T-cell (primary cell): Measurements from ENCODE around the gene GADD45A. TPM values are rescaled to one million over a fixed set of nuclear protein-coding genes. Genes with fewer than 3 reads are reported as not detected.
"Not testable (repeated sequence)": the region's sequence is repeated elsewhere in the genome, so short reads cannot be mapped to it uniquely, and the experiment has no call there.

Source experiments
- ATAC-seq, 4 experiments: fragments of 200-7000 bp in 3 of 4; fragments of 150-1000 bp in 1 of 4; cut with Tn5 transposase; replicated peaks in 1 of 4; 1 replicate in 3 of 4; 2 replicates in 1 of 4; pipeline ENCODE4 v1.10.0; 2021; ENCODE audit warnings: moderate library complexity in 3 of 4, mild to moderate bottlenecking in 2 of 4, moderate number of reproducible peaks in 1 of 4
- CTCF ChIA-PET, 2 donors: fragments of 300-600 bp; sonication (Branson Sonifier 250); formaldehyde crosslinking; loops; one replicate each; lab custom pipeline; 2022; ENCODE audit warnings: antibody characterized with exemption in 2 of 2; lab: Charles Lee
- POLR2A ChIA-PET, 2 donors: fragments of 300-600 bp; sonication (Branson Sonifier 250); formaldehyde crosslinking; loops; one replicate each; lab custom pipeline; 2022; ENCODE audit warnings: antibody characterized with exemption in 2 of 2; lab: Charles Lee
- DNase-seq, 35 experiments: peaks; one replicate each; pipeline versions ENCODE4 v3.0.0 to v3.0.0-alpha.2; 2013 to 2023
- H3K27ac ChIP-seq: one replicate; pipeline ENCODE4 v1.5.1; 2013; ENCODE audit warnings: low read length
- H3K27me3 ChIP-seq, 2 experiments: replicated peaks in 1 of 2; 1 replicate in 1 of 2; 2 replicates in 1 of 2; pipeline versions ENCODE4 v1.6.1 to v1.7.0; 2013; ENCODE audit warnings: low read length in 1 of 2, mixed read lengths in 1 of 2; ENCODE audit not compliant: control insufficient read depth in 2 of 2, insufficient read depth in 2 of 2; ENCODE audit errors: extremely low read depth in 1 of 2
- H3K36me3 ChIP-seq, 2 donors: 1 replicate in 1 of 2; 2 replicates in 1 of 2; pipeline versions ENCODE4 v1.6.1 to v1.7.0; 2013; ENCODE audit warnings: low read length in 1 of 2; ENCODE audit not compliant: control insufficient read depth in 2 of 2, insufficient read depth in 1 of 2; ENCODE audit errors: extremely low read depth in 1 of 2
- H3K4me1 ChIP-seq, 2 experiments: 1 replicate in 1 of 2; 2 replicates in 1 of 2; pipeline versions ENCODE4 v1.6.1 to v1.7.0; 2013; ENCODE audit warnings: low read length in 2 of 2, mixed read lengths in 1 of 2; ENCODE audit not compliant: insufficient read depth in 2 of 2, control insufficient read depth in 1 of 2; ENCODE audit errors: extremely low read depth in 1 of 2
- H3K4me3 ChIP-seq, 2 donors: 1 replicate in 1 of 2; 2 replicates in 1 of 2; pipeline versions ENCODE4 v1.5.1 to v1.7.0; 2013; ENCODE audit warnings: mild to moderate bottlenecking in 2 of 2, low read length in 1 of 2, moderate library complexity in 1 of 2; ENCODE audit not compliant: control insufficient read depth in 1 of 2; ENCODE audit errors: extremely low read depth in 1 of 2
- H3K9me3 ChIP-seq: 2 replicates; pipeline ENCODE4 v1.7.0; 2013
- H3K27ac Mint-ChIP-seq, 2 donors: one replicate each; pipeline ENCODE4 v1.8.0; 2020 to 2021; ENCODE audit warnings: mild to moderate bottlenecking in 2 of 2, mixed read lengths in 2 of 2
- H3K27me3 Mint-ChIP-seq, 2 donors: one replicate each; pipeline ENCODE4 v1.8.0; 2021 to 2022; ENCODE audit warnings: mixed read lengths in 2 of 2
- H3K36me3 Mint-ChIP-seq: one replicate; pipeline ENCODE4 v1.8.0; 2021; ENCODE audit warnings: mixed read lengths
- H3K4me1 Mint-ChIP-seq, 3 donors: one replicate each; pipeline ENCODE4 v1.8.0; 2020 to 2022; ENCODE audit warnings: mixed read lengths in 3 of 3, mild to moderate bottlenecking in 1 of 3
- H3K4me3 Mint-ChIP-seq, 3 donors: one replicate each; pipeline ENCODE4 v1.8.0; 2020 to 2022; ENCODE audit warnings: mild to moderate bottlenecking in 3 of 3, mixed read lengths in 3 of 3, moderate library complexity in 3 of 3
- H3K9me3 Mint-ChIP-seq, 3 donors: one replicate each; pipeline ENCODE4 v1.8.0; 2020 to 2022; ENCODE audit warnings: mixed read lengths in 3 of 3
- WGBS: methylation state at CpG from one replicate; pipeline ENCODE4 v1.1.5; 2013; ENCODE audit warnings: missing lambda C conversion rate; ENCODE audit not compliant: insufficient coverage; 5-methylcytosine and 5-hydroxymethylcytosine counted together
- total RNA-seq, 35 experiments: library from RNA in 6 of 35; stranded (reverse) in 6 of 35; fragments of 120-200 nt in 1 of 35; gene quantifications; one replicate each; pipeline versions ENCODE4 v1.2.1 to v1.2.4 and lab custom pipeline; 2013 to 2026

Gene GADD45A
- total RNA-seq, 5 donors from 2014 or later (not counting 1 experiment from before 2014, with no cell fraction given): 16.0 to 85.8 (median 21.9) TPM

DNA sequence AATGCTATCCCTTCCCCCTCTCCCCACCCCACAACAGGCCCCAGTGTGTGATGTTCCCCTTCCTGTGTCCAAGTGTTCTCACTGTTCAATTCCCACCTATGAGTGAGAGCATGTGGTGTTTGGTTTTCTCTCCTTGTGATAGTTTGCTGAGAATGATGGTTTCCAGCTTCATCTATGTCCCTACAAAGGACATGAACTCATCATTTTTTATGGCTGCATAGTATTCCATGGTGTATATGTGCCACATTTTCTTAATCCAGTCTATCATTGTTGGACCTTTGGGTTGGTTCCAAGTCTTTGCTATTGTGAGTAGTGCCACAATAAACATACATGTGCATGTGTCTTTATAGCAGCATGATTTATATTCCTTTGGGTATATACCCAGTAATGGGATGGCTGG, 19.7 kb upstream of the GADD45A start:
- H3K4me3 Mint-ChIP-seq, ATAC-seq, H3K27me3 ChIP-seq, H3K27ac Mint-ChIP-seq, H3K9me3 ChIP-seq, H3K4me1 ChIP-seq, H3K36me3 ChIP-seq, H3K4me1 Mint-ChIP-seq, H3K36me3 Mint-ChIP-seq, DNase-seq, POLR2A ChIA-PET, H3K4me3 ChIP-seq, CTCF ChIA-PET, H3K9me3 Mint-ChIP-seq, H3K27ac ChIP-seq: not testable (repeated sequence)
- H3K27me3 Mint-ChIP-seq: peaks cover 19 to 26% of the 10 kb centered on the region in 2 donors

DNA sequence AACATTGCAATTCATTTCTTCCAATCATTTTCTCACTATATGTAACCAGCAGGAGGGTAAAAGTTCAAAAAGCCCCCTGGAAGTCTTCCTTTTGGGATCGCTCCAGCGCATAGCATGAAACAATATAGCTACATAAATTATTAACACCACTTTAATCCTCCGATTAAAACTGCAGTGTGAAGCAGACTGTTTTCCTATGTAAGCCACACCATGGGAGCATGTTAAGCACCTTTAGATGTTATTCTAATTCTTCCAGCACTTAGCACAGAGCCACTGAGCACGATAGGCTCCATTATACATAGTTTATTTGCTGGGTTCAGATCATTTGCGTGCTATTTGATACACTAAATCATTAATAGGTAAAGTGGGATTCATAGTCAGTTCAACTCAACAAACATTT, 18.4 kb upstream of the GADD45A start:
- DNase-seq (no peak), ATAC-seq (no peak)
- Mint-ChIP-seq H3K36me3 (no peaks in the 10 kb centered on the region), H3K4me3 (no peak overlapping the region), H3K4me1 (no peaks in the 10 kb centered on the region), H3K27ac (no peak overlapping the region), H3K9me3 (no peaks in the 10 kb centered on the region), H3K27me3 (peaks cover 13 to 24% of the 10 kb centered on the region in 2 donors)
- CTCF ChIA-PET: interaction anchor here in 1 of 2 donors (1.7 kb wide), 1 partner anchor 12 kb away, joined by 5 read pairs; no protein-coding TSS in a partner anchor
- Histone ChIP-seq H3K4me1 (no peaks in the 10 kb centered on the region), H3K27me3 (no peaks in the 10 kb centered on the region), H3K27ac (no peak overlapping the region), H3K36me3 (no peaks in the 10 kb centered on the region), H3K4me3 (no peak overlapping the region), H3K9me3 (no peaks in the 10 kb centered on the region)
- POLR2A ChIA-PET: no interaction called here
- no CpG with 5 or more reads among the region's 5 CpGs for WGBS

GRCh38 chr1:67668660-67669059, 16.3 kb upstream of the GADD45A start:
- DNase-seq (no peak), ATAC-seq (no peak)
- Mint-ChIP-seq H3K4me1 (peaks cover 0 to 7% (median 5%) of the 10 kb centered on the region in 3 donors), H3K9me3 (no peaks in the 10 kb centered on the region), H3K4me3 (no peak overlapping the region), H3K27ac (no peak overlapping the region), H3K27me3 (peaks cover 14 to 16% of the 10 kb centered on the region in 2 donors), H3K36me3 (no peaks in the 10 kb centered on the region)
- ChIA-PET CTCF (no interaction called here), POLR2A (interaction anchor here in 1 of 2 donors (0.6 kb wide), 1 partner anchor 497 kb away, joined by 3 read pairs; no protein-coding TSS in a partner anchor)
- Histone ChIP-seq H3K9me3 (no peaks in the 10 kb centered on the region), H3K4me1 (no peaks in the 10 kb centered on the region), H3K36me3 (no peaks in the 10 kb centered on the region), H3K27me3 (no peaks in the 10 kb centered on the region), H3K4me3 (no peak overlapping the region), H3K27ac (no peak overlapping the region)
- WGBS: 44% methylated on average over 1 of the region's 1 CpG

DNA sequence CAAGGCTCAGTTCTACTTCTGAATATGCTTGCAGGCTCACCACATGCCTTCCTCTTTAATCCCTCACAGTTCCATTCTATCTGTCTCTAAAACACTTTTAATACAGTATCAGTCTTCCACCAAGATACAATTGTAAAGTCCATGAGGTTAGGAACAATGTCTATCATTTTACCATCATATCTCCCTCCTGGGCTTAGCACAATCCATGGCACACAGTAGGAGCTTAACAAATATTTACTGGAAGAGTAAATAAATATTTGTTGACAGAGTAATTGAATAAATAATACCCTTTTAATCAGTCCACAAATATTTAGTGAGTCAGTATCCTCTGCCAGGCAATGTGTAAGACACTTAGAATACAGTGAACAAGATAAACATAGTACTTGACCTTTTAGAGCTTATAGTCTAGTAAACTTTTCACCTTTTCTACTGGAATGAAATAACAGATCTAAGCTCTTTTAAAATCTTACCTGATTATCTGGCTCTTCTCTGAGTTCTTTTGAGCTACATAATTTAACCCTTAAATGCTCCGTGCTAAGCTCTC, 12.7 kb upstream of the GADD45A start:
- H3K9me3 ChIP-seq: no peaks in the 10 kb centered on the region
- Mint-ChIP-seq H3K27ac (no peak overlapping the region), H3K27me3 (peaks cover 10 to 13% of the 10 kb centered on the region in 2 donors), H3K36me3 (no peaks in the 10 kb centered on the region), H3K9me3 (no peaks in the 10 kb centered on the region), H3K4me3 (no peak overlapping the region), H3K4me1 (peaks cover 20 to 26% (median 23%) of the 10 kb centered on the region in 3 donors)
- ChIA-PET POLR2A (interaction anchor here (0.6 to 3.0 kb wide), 4 partner anchors 8 to 303 kb away, joined by 3 to 23 read pairs (median 4); partner anchors contain the start of gene GADD45A (in 1 of the 2)), CTCF (no interaction called here)
- H3K27ac ChIP-seq: no peak overlapping the region
- H3K36me3 ChIP-seq: no peaks in the 10 kb centered on the region
- H3K27me3 ChIP-seq: no peaks in the 10 kb centered on the region
- no peak for ATAC-seq
- whole genome bisulfite sequencing: no CpG with 5 or more reads among the region's 1 CpG
- H3K4me3 ChIP-seq: no peak overlapping the region
- H3K4me1 ChIP-seq: peaks cover 11 to 18% of the 10 kb centered on the region in 2 experiments
- no peak for DNase-seq

GRCh38 chr1:67673468-67674201, 11.4 kb upstream of the GADD45A start:
- Histone ChIP-seq H3K4me1 (peaks cover 11 to 18% of the 10 kb centered on the region in 2 experiments), H3K27me3 (no peaks in the 10 kb centered on the region), H3K27ac (no peak overlapping the region), H3K4me3 (no peak overlapping the region), H3K36me3 (no peaks in the 10 kb centered on the region), H3K9me3 (no peaks in the 10 kb centered on the region)
- Mint-ChIP-seq H3K36me3 (no peaks in the 10 kb centered on the region), H3K27me3 (peaks cover 10 to 12% of the 10 kb centered on the region in 2 donors), H3K4me3 (peak overlapping the region in 1 of 3 donors; percentile 38), H3K27ac (peak overlapping the region; percentile 51 to 76), H3K4me1 (peaks cover 20 to 26% (median 23%) of the 10 kb centered on the region in 3 donors), H3K9me3 (no peaks in the 10 kb centered on the region)
- WGBS: no CpG with 5 or more reads among the region's 1 CpG
- ChIA-PET POLR2A (interaction anchor here (1.7 to 3.0 kb wide), 2 partner anchors 11 to 12 kb away, joined by 18 to 23 read pairs; partner anchors contain the start of gene GADD45A (in 2 of the 2)), CTCF (interaction anchor here (0.6 to 2.5 kb wide), 6 partner anchors 9 to 86 kb away, joined by 3 to 17 read pairs (median 5); partner anchors contain the start of gene GADD45A (in 2 of the 2))
- ATAC-seq (no peak), DNase-seq (no peak)

GRCh38 chr1:67674260-67675011, 10.6 kb upstream of the GADD45A start:
- ChIA-PET CTCF (interaction anchor here (0.7 to 2.5 kb wide), 6 partner anchors 8 to 86 kb away, joined by 3 to 17 read pairs (median 4); partner anchors contain the start of gene GADD45A (in 2 of the 2)), POLR2A (interaction anchor here (1.7 to 3.0 kb wide), 2 partner anchors 10 to 11 kb away, joined by 18 to 23 read pairs; partner anchors contain the start of gene GADD45A (in 2 of the 2))
- Mint-ChIP-seq H3K27me3 (peaks cover 7 to 9% of the 10 kb centered on the region in 2 donors), H3K36me3 (no peaks in the 10 kb centered on the region), H3K4me1 (peaks cover 20 to 26% (median 23%) of the 10 kb centered on the region in 3 donors), H3K4me3 (peak overlapping the region; percentile 0 to 38 (median 37)), H3K9me3 (no peaks in the 10 kb centered on the region), H3K27ac (peak overlapping the region; percentile 51 to 76)
- H3K9me3 ChIP-seq: no peaks in the 10 kb centered on the region
- H3K27ac ChIP-seq: peak overlapping the region; percentile 26
- H3K4me1 ChIP-seq: peaks cover 11 to 18% of the 10 kb centered on the region in 2 experiments
- peak; percentile 5 to 85 (median 67) for DNase-seq
- peak; percentile 69 to 88 (median 80) for ATAC-seq
- H3K27me3 ChIP-seq: no peaks in the 10 kb centered on the region
- no peak overlapping the region for H3K4me3 ChIP-seq
- 0% methylated on average over 2 of the region's 4 CpGs for WGBS
- no peaks in the 10 kb centered on the region for H3K36me3 ChIP-seq
